ENCODE measurements around the gene ZNF804A. TPM values are rescaled to one million over a fixed set of nuclear protein-coding genes. Genes with fewer than 3 reads are reported as not detected.

Gene ZNF804A
- total RNA-seq, 1 experiment from 2014 or later, result 3.4 TPM

- ChIA-PET CTCF (no interaction called here), POLR2A (ENCODE audit: low non-redundant PET) (no interaction called here)
- Histone ChIP-seq H3K4me3 (ENCODE audit: low read depth, low read length, poor library complexity, severe bottlenecking) (peak overlapping the region; percentile 74), H3K4me1 (ENCODE audit: insufficient read depth, low read length, poor library complexity, severe bottlenecking) (peaks cover 37% of the 10 kb centered on the region), H3K27ac (ENCODE audit: low read depth, low read length, poor library complexity, severe bottlenecking) (peak overlapping the region; percentile 68), H3K27me3 (replicated peaks; ENCODE audit: insufficient read depth, low read depth, low read length, poor library complexity) (no peaks in the 10 kb centered on the region), H3K36me3 (ENCODE audit: insufficient read depth, low read length, poor library complexity, severe bottlenecking) (no peaks in the 10 kb centered on the region), H3K9me3 (ENCODE audit: low read depth, low read length, poor library complexity, severe bottlenecking) (no peaks in the 10 kb centered on the region)
- no peak for TF ChIP-seq EZH2 (IDR thresholded peaks at IDR 0.05; ENCODE audit: borderline replicate concordance, low read depth, low read length, poor library complexity, severe bottlenecking)
- TF ChIP-seq CTCF (conservative IDR thresholded peaks at IDR 0.05; ENCODE audit: low read depth, low read length), result no peak
- intact Hi-C loops (cut with micrococcal nuclease; ENCODE audit: unreplicated experiment), result no loop called here
- BruUV-seq (replicated peaks), result no TSS peak
- DNase-seq (ENCODE audit: low spot score), result no peak
Measured at GRCh38 chr2:184598002-184598315, 370 bp upstream of the ZNF804A start.

- Histone ChIP-seq H3K36me3 (ENCODE audit: insufficient read depth, low read length, poor library complexity, severe bottlenecking) (no peaks in the 10 kb centered on the region), H3K9me3 (ENCODE audit: low read depth, low read length, poor library complexity, severe bottlenecking) (no peaks in the 10 kb centered on the region), H3K27me3 (replicated peaks; ENCODE audit: insufficient read depth, low read depth, low read length, poor library complexity) (no peaks in the 10 kb centered on the region), H3K4me3 (ENCODE audit: low read depth, low read length, poor library complexity, severe bottlenecking) (peak overlapping the region; percentile 74), H3K27ac (ENCODE audit: low read depth, low read length, poor library complexity, severe bottlenecking) (peak overlapping the region; percentile 68), H3K4me1 (ENCODE audit: insufficient read depth, low read length, poor library complexity, severe bottlenecking) (peaks cover 34% of the 10 kb centered on the region)
- BruUV-seq (replicated peaks), result TSS peak; percentile 47
- POLR2A ChIA-PET (ENCODE audit: low non-redundant PET), result interaction anchor here (0.5 to 0.7 kb wide), 5 partner anchors 130 to 594 kb away, joined by 3 read pairs; no protein-coding TSS in a partner anchor
- intact Hi-C loops (cut with micrococcal nuclease; ENCODE audit: unreplicated experiment), result no loop called here
- DNase-seq (ENCODE audit: low spot score), result peak; percentile 56
- no peak for TF ChIP-seq CTCF (conservative IDR thresholded peaks at IDR 0.05; ENCODE audit: low read depth, low read length)
- TF ChIP-seq EZH2 (IDR thresholded peaks at IDR 0.05; ENCODE audit: borderline replicate concordance, low read depth, low read length, poor library complexity, severe bottlenecking), result no peak
- CTCF ChIA-PET, result no interaction called here
Measured at GRCh38 chr2:184599054-184599871, 934 bp downstream of the ZNF804A start.

- Histone ChIP-seq H3K9me3 (ENCODE audit: low read depth, low read length, poor library complexity, severe bottlenecking) (no peaks in the 10 kb centered on the region), H3K4me3 (ENCODE audit: low read depth, low read length, poor library complexity, severe bottlenecking) (peak overlapping the region; percentile 74), H3K27ac (ENCODE audit: low read depth, low read length, poor library complexity, severe bottlenecking) (peak overlapping the region; percentile 37), H3K4me1 (ENCODE audit: insufficient read depth, low read length, poor library complexity, severe bottlenecking) (peaks cover 34% of the 10 kb centered on the region), H3K36me3 (ENCODE audit: insufficient read depth, low read length, poor library complexity, severe bottlenecking) (no peaks in the 10 kb centered on the region), H3K27me3 (replicated peaks; ENCODE audit: insufficient read depth, low read depth, low read length, poor library complexity) (no peaks in the 10 kb centered on the region)
- ChIA-PET CTCF (no interaction called here), POLR2A (ENCODE audit: low non-redundant PET) (no interaction called here)
- TF ChIP-seq CTCF (conservative IDR thresholded peaks at IDR 0.05; ENCODE audit: low read depth, low read length) (no peak), EZH2 (IDR thresholded peaks at IDR 0.05; ENCODE audit: borderline replicate concordance, low read depth, low read length, poor library complexity, severe bottlenecking) (no peak)
- BruUV-seq (replicated peaks), result no TSS peak
- intact Hi-C loops (cut with micrococcal nuclease; ENCODE audit: unreplicated experiment), result loop anchor here (10.0 kb wide), 2 partner anchors 605 to 1135 kb away; partner anchors contain the start of gene FSIP2
- no peak for DNase-seq (ENCODE audit: low spot score)
Measured at GRCh38 chr2:184599872-184600222, 1.5 kb downstream of the ZNF804A start.
